Fibroblast of upper back skin (primary cell): ENCODE measurements around the gene AK4.
"Not testable (repeated sequence)": the region's sequence is repeated elsewhere in the genome, so short reads cannot be mapped to it uniquely, and the experiment has no call there.

Experiments used
- DNase-seq: peaks from one replicate; pipeline ENCODE4 v3.0.0-alpha.2; 2013

Gene AK4

GRCh38 chr1:65150583-65151263 is 2.7 kb downstream of the AK4 start:
- no peak for DNase-seq

DNA sequence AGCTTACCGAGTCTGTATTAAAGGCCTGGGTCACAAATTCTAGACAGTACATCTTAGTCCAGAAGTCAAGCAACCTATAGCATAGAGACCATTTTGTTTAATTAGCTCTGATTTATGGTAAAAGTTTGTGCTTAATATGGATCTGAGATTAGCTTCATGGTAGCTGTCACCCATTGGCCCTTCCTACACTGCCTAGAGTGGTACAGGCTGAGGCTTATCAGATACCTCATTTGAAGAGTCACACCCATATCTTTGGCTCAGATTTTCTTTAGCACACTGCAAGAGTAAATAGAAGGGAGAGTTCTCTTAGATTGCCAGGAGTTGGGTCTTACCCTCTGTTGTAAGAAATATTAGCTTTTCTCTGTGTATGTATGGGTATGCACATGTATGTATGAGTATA is 3.6 kb downstream of the AK4 start:
- DNase-seq: no peak

DNA sequence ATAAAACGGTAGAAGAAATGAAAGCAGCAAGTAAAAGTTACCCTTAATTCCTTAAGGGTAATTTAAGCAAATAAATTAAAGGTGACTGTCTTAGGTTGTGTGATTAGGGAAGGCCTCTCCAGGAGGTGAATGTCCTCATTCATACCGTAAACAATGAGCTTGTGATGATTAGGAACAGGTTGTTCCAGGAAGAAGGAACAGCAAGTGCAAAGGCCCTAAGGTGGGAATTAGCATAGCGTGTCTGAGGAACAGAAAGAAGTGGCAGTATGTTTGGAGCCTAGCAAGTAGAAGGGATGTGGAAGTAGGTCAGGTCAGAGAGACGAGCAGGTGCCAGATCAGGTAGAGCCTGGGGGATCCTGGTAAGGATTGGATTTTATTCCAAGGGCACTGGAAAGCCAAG is 5.6 kb downstream of the AK4 start:
- no peak for DNase-seq

DNA sequence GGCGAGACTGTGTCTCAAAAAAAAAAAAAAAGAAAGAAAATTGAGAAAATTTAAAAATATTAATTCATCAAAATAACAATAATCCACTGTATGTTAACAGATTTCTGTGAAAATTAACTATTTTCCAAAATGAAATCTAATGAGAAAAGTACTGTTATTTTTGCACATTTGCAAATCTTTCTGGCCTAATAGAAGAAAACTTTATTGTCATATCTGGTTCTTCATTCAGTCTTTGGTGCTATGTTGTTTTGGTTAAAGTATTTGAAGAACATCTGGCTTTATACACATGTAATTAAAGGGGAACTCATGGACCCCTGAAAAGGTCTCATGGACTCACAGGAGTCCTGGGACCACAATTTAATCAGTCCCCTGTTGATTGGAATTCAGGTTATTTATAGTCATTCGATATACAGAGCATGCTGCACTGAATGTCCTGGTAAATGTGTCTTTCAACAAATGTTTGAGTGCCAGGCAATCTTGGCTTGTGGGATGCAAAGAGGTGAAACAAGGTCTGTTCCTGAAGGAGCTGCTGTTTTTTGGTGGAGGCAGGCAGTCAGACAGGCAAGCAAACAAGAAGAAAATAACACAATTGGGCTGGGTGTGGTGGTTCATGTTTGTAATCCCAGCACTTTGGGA is 9.0 kb downstream of the AK4 start:
- no peak for DNase-seq

GRCh38 chr1:65157546-65157941 is 9.5 kb downstream of the AK4 start:
- DNase-seq: no peak

GRCh38 chr1:65159291-65159688 is 11.3 kb downstream of the AK4 start:
- DNase-seq: not testable (repeated sequence)

GRCh38 chr1:65159801-65160523 is 12.0 kb downstream of the AK4 start:
- DNase-seq: no peak

- DNase-seq: no peak
These were observed 15.3 kb downstream of the AK4 start for GRCh38 chr1:65163201-65163805.

- not testable (repeated sequence) for DNase-seq
These were observed 16.1 kb downstream of the AK4 start for GRCh38 chr1:65164101-65164500.

- peak; percentile 51 for DNase-seq
These were observed 16.6 kb downstream of the AK4 start for GRCh38 chr1:65164633-65165032.

- no peak for DNase-seq
These were observed 17.4 kb downstream of the AK4 start for GRCh38 chr1:65165269-65165993.

- no peak for DNase-seq
These were observed 18.7 kb downstream of the AK4 start for GRCh38 chr1:65166572-65167305.

DNA sequence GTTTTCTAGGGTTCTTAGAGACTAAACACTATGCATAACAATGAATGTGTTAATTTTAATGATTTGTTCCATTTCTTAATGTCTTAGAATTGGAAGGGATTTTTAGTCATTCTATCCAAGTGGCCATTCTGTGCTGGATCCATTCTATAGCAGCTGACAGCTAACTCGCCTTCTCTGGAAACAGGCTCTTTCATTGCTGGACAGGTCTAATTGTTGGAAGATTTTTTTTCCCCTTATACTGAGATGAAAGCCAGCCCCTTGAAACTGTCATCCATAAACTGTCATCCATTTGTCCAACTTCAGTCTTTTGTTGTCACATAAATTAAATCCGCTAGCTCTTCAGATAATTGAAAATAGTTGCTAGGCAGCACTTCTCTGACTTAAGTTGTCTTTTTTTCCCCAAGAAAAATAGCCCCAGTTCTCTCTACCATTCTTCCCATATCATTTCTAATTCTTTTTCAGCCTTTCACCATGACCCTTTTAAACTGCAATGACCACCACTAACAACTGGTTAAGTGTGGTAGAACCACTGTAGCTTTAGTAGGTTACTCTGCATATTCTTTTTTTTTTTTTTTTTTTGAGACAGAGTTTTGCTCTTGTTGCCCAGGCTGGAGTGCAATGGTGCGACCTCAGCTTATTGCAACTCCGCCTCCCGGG is 19.7 kb downstream of the AK4 start:
- DNase-seq: no peak

- no peak for DNase-seq
These were observed 20.9 kb downstream of the AK4 start for GRCh38 chr1:65168867-65169266.

DNA sequence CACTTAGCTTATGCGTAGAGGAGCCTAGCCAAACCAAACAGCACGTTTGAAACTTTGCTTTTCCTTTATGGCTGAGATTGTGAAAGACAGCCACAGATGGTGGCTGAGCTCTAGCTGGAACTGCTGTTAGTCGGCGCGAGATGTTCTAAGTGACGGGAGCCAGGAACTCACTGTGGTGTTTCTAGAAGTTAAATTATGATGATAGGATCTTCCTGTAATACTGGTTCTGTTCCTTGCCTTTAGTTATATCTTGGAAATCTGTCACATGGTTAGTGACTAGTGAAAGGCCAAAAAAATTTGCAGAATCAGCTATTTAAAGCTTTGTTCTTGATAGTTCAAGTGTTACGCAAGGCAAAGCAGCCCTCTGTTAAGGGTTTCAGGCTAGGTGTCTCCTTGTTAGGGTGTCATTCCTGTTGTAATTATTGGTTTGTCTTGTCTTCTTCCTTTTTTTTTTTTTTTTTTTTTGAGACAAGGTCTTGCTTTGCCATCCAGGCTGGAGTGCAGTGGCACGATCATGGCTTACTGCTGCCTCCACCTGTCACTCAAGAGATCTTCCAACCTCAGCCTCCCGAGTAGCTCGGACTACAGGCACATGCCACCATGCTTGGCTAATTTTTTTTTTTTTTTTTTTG is 22.6 kb downstream of the AK4 start:
- peak; percentile 74 for DNase-seq

GRCh38 chr1:65172936-65173690 is 25.1 kb downstream of the AK4 start:
- no peak for DNase-seq

DNA sequence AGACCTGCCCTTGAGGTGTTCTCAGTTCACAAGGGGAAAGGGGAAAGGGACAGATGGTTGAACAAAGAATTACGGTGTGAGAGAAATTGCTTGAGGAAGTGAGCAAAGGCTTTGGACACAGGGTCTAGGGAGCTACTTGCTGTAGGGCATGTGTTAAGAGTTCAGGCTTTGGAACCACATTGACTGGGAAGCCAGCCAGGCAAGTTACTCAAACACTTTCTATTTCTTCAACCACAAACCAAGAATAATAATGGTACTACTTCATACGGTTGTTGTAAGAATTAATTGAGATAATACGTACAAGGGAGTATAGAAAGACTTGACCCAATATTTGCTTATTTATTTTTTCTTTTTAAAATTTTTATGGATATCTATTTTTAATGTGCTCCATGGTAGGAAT is 26.6 kb downstream of the AK4 start:
- peak; percentile 97 for DNase-seq

- DNase-seq: peak; percentile 66
These were observed 27.4 kb downstream of the AK4 start for GRCh38 chr1:65175171-65176055.

GRCh38 chr1:65176056-65176450 is 28.1 kb downstream of the AK4 start:
- DNase-seq: no peak
